ENCODE data around the gene HERC3.

DNA sequence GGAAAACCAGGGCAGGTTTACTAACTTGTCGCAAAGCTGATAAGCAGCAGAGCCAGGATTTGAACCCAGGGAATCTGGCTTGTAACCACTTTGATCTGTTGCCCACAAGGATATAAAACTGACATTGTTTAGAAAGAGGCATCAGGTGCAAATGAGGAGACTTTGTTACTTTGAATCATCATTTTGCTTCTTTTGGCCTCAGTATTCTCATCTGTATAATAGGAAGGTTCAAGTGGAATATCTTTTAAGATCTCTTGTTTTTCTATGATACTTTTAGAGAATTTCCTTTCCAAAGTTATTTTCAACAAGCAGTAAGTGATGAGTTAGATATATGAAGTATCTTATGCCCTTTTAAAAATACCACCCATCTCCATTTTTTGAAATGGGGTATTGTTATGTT is 163.2 kb downstream of the HERC3 start:
- TF ChIP-seq POLR2A (IDR thresholded peaks at IDR 0.05), result no peak
- no peak for TF ChIP-seq CTCF (IDR thresholded peaks at IDR 0.05)
